ENCODE measurements around the gene ST7. TPM values are rescaled to one million over a fixed set of nuclear protein-coding genes. Genes with fewer than 3 reads are reported as not detected.

The ST7 gene
- total RNA-seq, 4 donors from 2014 or later, result 7.2 to 47.9 (median 19.1) TPM

GRCh38 chr7:117041007-117041406, 87.7 kb downstream of the ST7 start:
- Histone ChIP-seq H3K4me3 (no peak overlapping the region), H3K9me3 (no peaks in the 10 kb centered on the region), H3K27ac (no peak overlapping the region), H3K36me3 (no peaks in the 10 kb centered on the region), H3K4me1 (peaks cover 0 to 13% (median 3%) of the 10 kb centered on the region in 4 donors), H3K27me3 (no peaks in the 10 kb centered on the region)
- intact Hi-C loops (cut with DNase I; ENCODE audit: low total_unique reads) (no loop called here), in situ Hi-C loops (cut with MboI; ENCODE audit: low pct_ligation_motif_present in 1 of 4, low pct_unique_long_range_greater_than_20kb in 1 of 4, low sequenced_read_pairs in 3 of 4) (no loop called here)
- 80 to 84% methylated on average over 2 of the region's 2 CpGs for WGBS, 2 donors (ENCODE audit: low coverage in 1 of 2)
- TF ChIP-seq CTCF (IDR thresholded peaks at IDR 0.05) (no peak), POLR2AphosphoS5 (IDR thresholded peaks at IDR 0.05) (no peak), POLR2A (IDR thresholded peaks at IDR 0.05) (no peak), EP300 (IDR thresholded peaks at IDR 0.05; ENCODE audit: low read depth) (no peak)
- DNase-seq, result no peak

- H3K4me1 ChIP-seq, result peaks cover 1 to 16% (median 6%) of the 10 kb centered on the region in 4 donors
- WGBS, 2 donors (ENCODE audit: low coverage in 1 of 2), result 76 to 84% methylated on average over 3 of the region's 3 CpGs
- H3K27me3 ChIP-seq, result no peaks in the 10 kb centered on the region
- in situ Hi-C loops (cut with MboI; ENCODE audit: low pct_ligation_motif_present in 1 of 4, low pct_unique_long_range_greater_than_20kb in 1 of 4, low sequenced_read_pairs in 3 of 4), result no loop called here
- intact Hi-C loops (cut with DNase I; ENCODE audit: low total_unique reads), result no loop called here
- TF ChIP-seq POLR2AphosphoS5 (IDR thresholded peaks at IDR 0.05), result no peak
- TF ChIP-seq EP300 (IDR thresholded peaks at IDR 0.05; ENCODE audit: low read depth), result no peak
- no peak for TF ChIP-seq CTCF (IDR thresholded peaks at IDR 0.05)
- no peak for TF ChIP-seq POLR2A (IDR thresholded peaks at IDR 0.05)
- DNase-seq, result no peak
- no peaks in the 10 kb centered on the region for H3K36me3 ChIP-seq
- H3K4me3 ChIP-seq, result no peak overlapping the region
- no peaks in the 10 kb centered on the region for H3K9me3 ChIP-seq
- no peak overlapping the region for H3K27ac ChIP-seq
Observed at GRCh38 chr7:117041822-117042221, 88.5 kb downstream of the ST7 start.

GRCh38 chr7:117043108-117043825, 90.0 kb downstream of the ST7 start:
- TF ChIP-seq CTCF (IDR thresholded peaks at IDR 0.05) (no peak), POLR2A (IDR thresholded peaks at IDR 0.05) (no peak)
- intact Hi-C loops (cut with DNase I; ENCODE audit: low total_unique reads), result no loop called here
- in situ Hi-C loops (cut with MboI; ENCODE audit: low pct_ligation_motif_present in 1 of 4, low pct_unique_long_range_greater_than_20kb in 1 of 4, low sequenced_read_pairs in 3 of 4), result no loop called here
- DNase-seq, result no peak
- H3K36me3 ChIP-seq, result no peaks in the 10 kb centered on the region
- WGBS, 2 donors (ENCODE audit: low coverage in 1 of 2), result 61 to 76% methylated on average over 2 of the region's 2 CpGs
- no peak overlapping the region for H3K4me3 ChIP-seq
- H3K4me1 ChIP-seq, result peaks cover 13 to 28% (median 18%) of the 10 kb centered on the region in 4 donors
- H3K27ac ChIP-seq, result no peak overlapping the region
- no peaks in the 10 kb centered on the region for H3K27me3 ChIP-seq
- no peaks in the 10 kb centered on the region for H3K9me3 ChIP-seq

GRCh38 chr7:117044664-117045063, 91.4 kb downstream of the ST7 start:
- WGBS, 2 donors (ENCODE audit: low coverage in 1 of 2), result 57 to 60% methylated on average over 2 of the region's 2 CpGs
- DNase-seq, result no peak
- no peaks in the 10 kb centered on the region for H3K36me3 ChIP-seq
- no peaks in the 10 kb centered on the region for H3K9me3 ChIP-seq
- in situ Hi-C loops (cut with MboI; ENCODE audit: low pct_ligation_motif_present in 1 of 4, low pct_unique_long_range_greater_than_20kb in 1 of 4, low sequenced_read_pairs in 3 of 4), result no loop called here
- peaks cover 18 to 38% (median 31%) of the 10 kb centered on the region in 4 donors for H3K4me1 ChIP-seq
- no peaks in the 10 kb centered on the region for H3K27me3 ChIP-seq
- no peak for TF ChIP-seq POLR2AphosphoS5 (IDR thresholded peaks at IDR 0.05)
- no peak for TF ChIP-seq CTCF (IDR thresholded peaks at IDR 0.05)
- no peak for TF ChIP-seq POLR2A (IDR thresholded peaks at IDR 0.05)
- no peak for TF ChIP-seq EP300 (IDR thresholded peaks at IDR 0.05; ENCODE audit: low read depth)
- intact Hi-C loops (cut with DNase I; ENCODE audit: low total_unique reads), result no loop called here
- no peak overlapping the region for H3K4me3 ChIP-seq
- H3K27ac ChIP-seq, result no peak overlapping the region

All from transverse colon (tissue), 4 donors.